IMR-90 (cell line): ENCODE results near the gene CPA4. TPM values are rescaled to one million over a fixed set of nuclear protein-coding genes. Genes with fewer than 3 reads are reported as not detected.

Source experiments
- ATAC-seq: fragments of 200-7000 bp; cut with Tn5 transposase; 2 replicates; pipeline ENCODE4 v1.9.1; 2020; ENCODE audit warnings: low read depth, mild to moderate bottlenecking, moderate library complexity
- BruUV-seq: library from RNA; stranded (reverse); fragments of 400-500 nt; replicated peaks from 2 replicates; lab custom pipeline; 2021; lab: Mats Ljungman, UMichigan
- CTCF ChIA-PET: fragments of 300-600 bp; formaldehyde crosslinking; extraction: SDS; loops from one replicate; lab custom pipeline; 2021; ENCODE audit warnings: antibody characterized with exemption; lab: Yijun Ruan, JAX
- POLR2A ChIA-PET: fragments of 300-600 bp; sonication (Branson Sonifier 250); formaldehyde crosslinking; loops from one replicate; lab custom pipeline; 2022; ENCODE audit warnings: antibody characterized with exemption; ENCODE audit not compliant: unreplicated experiment; lab: Charles Lee
- DNase-seq: peaks from one replicate; pipeline ENCODE4 v3.0.0; 2013
- H2AFZ ChIP-seq: replicated peaks from 2 replicates; pipeline ENCODE3; 2013; ENCODE audit warnings: low read length, mild to moderate bottlenecking; ENCODE audit not compliant: poor library complexity
- H2AK5ac ChIP-seq: 2 replicates; pipeline ENCODE4 v1.6.1; 2013; ENCODE audit warnings: low read depth, low read length, inconsistent platforms
- H2AK9ac ChIP-seq: replicated peaks from 2 replicates; pipeline ENCODE3; 2013; ENCODE audit warnings: mild to moderate bottlenecking, low read depth, low read length, moderate library complexity; ENCODE audit not compliant: poor library complexity
- H2BK120ac ChIP-seq: 2 replicates; pipeline ENCODE4 v1.6.1; 2013; ENCODE audit warnings: low read depth, low read length, inconsistent platforms
- H2BK15ac ChIP-seq: 3 replicates; pipeline ENCODE4 v1.6.1; 2013; ENCODE audit warnings: low read depth, low read length, inconsistent platforms
- H2BK20ac ChIP-seq: 2 replicates; pipeline ENCODE4 v1.6.1; 2013; ENCODE audit warnings: low read depth, mild to moderate bottlenecking, inconsistent platforms, low read length, moderate library complexity
- H2BK5ac ChIP-seq: 2 replicates; pipeline ENCODE4 v1.6.1; 2013; ENCODE audit warnings: mild to moderate bottlenecking, low read depth, low read length, inconsistent platforms; ENCODE audit not compliant: poor library complexity, severe bottlenecking
- H3K14ac ChIP-seq: replicated peaks from 2 replicates; pipeline ENCODE4 v1.6.1; 2013; ENCODE audit warnings: low read depth, low read length, inconsistent platforms
- H3K18ac ChIP-seq: 2 replicates; pipeline ENCODE4 v1.6.1; 2013; ENCODE audit warnings: low read depth, low read length, control low read depth
- H3K23ac ChIP-seq: 2 replicates; pipeline ENCODE4 v1.6.1; 2013; ENCODE audit warnings: low read depth, low read length, inconsistent platforms
- H3K27ac ChIP-seq: 2 replicates; pipeline ENCODE4 v1.5.1; 2013; ENCODE audit warnings: mild to moderate bottlenecking, control low read depth, low read length; ENCODE audit not compliant: insufficient read depth
- H3K27me3 ChIP-seq: 2 replicates; pipeline ENCODE4 v1.6.1; 2013; ENCODE audit warnings: low read length; ENCODE audit not compliant: control insufficient read depth, insufficient read depth
- H3K36me3 ChIP-seq: 2 replicates; pipeline ENCODE4 v1.6.1; 2013; ENCODE audit warnings: low read length, mixed read lengths; ENCODE audit not compliant: control insufficient read depth, insufficient read depth
- H3K4ac ChIP-seq: 2 replicates; pipeline ENCODE4 v1.6.1; 2013; ENCODE audit warnings: low read depth, low read length, inconsistent platforms
- H3K4me1 ChIP-seq: 2 replicates; pipeline ENCODE4 v1.6.1; 2013; ENCODE audit warnings: low read length, mixed read lengths; ENCODE audit not compliant: control insufficient read depth, insufficient read depth
- H3K4me2 ChIP-seq: 2 replicates; pipeline ENCODE4 v1.6.1; 2013; ENCODE audit warnings: low read depth, mild to moderate bottlenecking, control low read depth, low read length, moderate library complexity
- H3K4me3 ChIP-seq: 2 replicates; pipeline ENCODE4 v1.5.1; 2013; ENCODE audit warnings: low read depth, mild to moderate bottlenecking, control low read depth, low read length, moderate library complexity; ENCODE audit not compliant: insufficient read depth
- H3K56ac ChIP-seq: 2 replicates; pipeline ENCODE4 v1.6.1; 2013; ENCODE audit warnings: low read length, inconsistent platforms; ENCODE audit not compliant: insufficient read depth; ENCODE audit errors: extremely low read depth
- H3K79me1 ChIP-seq, 2 experiments: 2 replicates each; pipeline ENCODE4 v1.6.1; 2013; ENCODE audit warnings: low read length in 2 of 2, inconsistent platforms in 1 of 2, low read depth in 1 of 2
- H3K9ac ChIP-seq: 2 replicates; pipeline ENCODE4 v1.6.1; 2013; ENCODE audit warnings: low read depth, low read length, control low read depth
- H3K9me1 ChIP-seq: 2 replicates; pipeline ENCODE4 v1.6.1; 2013; ENCODE audit warnings: low read length, inconsistent platforms; ENCODE audit not compliant: insufficient read depth
- H3K9me3 ChIP-seq: 2 replicates; pipeline ENCODE4 v1.6.1; 2013; ENCODE audit warnings: low read length; ENCODE audit not compliant: control insufficient read depth, insufficient read depth
- H4K20me1 ChIP-seq: 2 replicates; pipeline ENCODE4 v1.6.1; 2013; ENCODE audit warnings: low read length, inconsistent platforms; ENCODE audit not compliant: insufficient read depth
- H4K5ac ChIP-seq: 2 replicates; pipeline ENCODE4 v1.6.1; 2013; ENCODE audit warnings: mild to moderate bottlenecking, low read depth, low read length, control low read depth
- H4K8ac ChIP-seq, 2 experiments: 2 replicates each; pipeline ENCODE4 v1.6.1; 2013; ENCODE audit warnings: low read depth in 2 of 2, low read length in 2 of 2, control low read depth in 1 of 2, inconsistent platforms in 1 of 2
- H4K91ac ChIP-seq: 2 replicates; pipeline ENCODE4 v1.6.1; 2013; ENCODE audit warnings: low read depth, low read length, inconsistent platforms; ENCODE audit not compliant: insufficient read depth
- FOS ChIP-seq: fragments of 150-350 bp; IDR thresholded peaks from 2 replicates; pipeline ENCODE4 v1.6.1; 2016; ENCODE audit warnings: low read depth, low read length
- MXI1 ChIP-seq: IDR thresholded peaks from 2 replicates; pipeline ENCODE4 v1.6.1; 2012; ENCODE audit warnings: low read depth, mild to moderate bottlenecking, low read length, moderate library complexity, borderline replicate concordance
- RFX5 ChIP-seq: IDR thresholded peaks from 2 replicates; pipeline ENCODE4 v1.8.0; 2012; ENCODE audit warnings: low read depth, mild to moderate bottlenecking, low read length, moderate library complexity
- WGBS, 2 experiments: methylation state at CpG; one replicate each; pipeline versions ENCODE4 v1.1.5 to v1.1.7; 2013; ENCODE audit warnings: missing lambda C conversion rate in 2 of 2; ENCODE audit not compliant: insufficient read length in 1 of 2; ENCODE audit errors: extremely low coverage in 2 of 2; 5-methylcytosine and 5-hydroxymethylcytosine counted together
- dilution Hi-C: fragments of 300-500 bp; cut with HindIII; formaldehyde crosslinking; loops from one replicate; pipeline ENCODE4 v1.14.3; 2018; ENCODE audit warnings: low sequenced_read_pairs; ENCODE audit not compliant: unreplicated experiment
- in situ Hi-C: fragments of 300-500 bp; cut with MboI; formaldehyde crosslinking; loops from 3 replicates; pipeline ENCODE4 v1.14.3; 2019; ENCODE audit warnings: low sequenced_read_pairs, inconsistent platforms, mixed read lengths
- intact Hi-C: fragments of 100-400 bp; cut with micrococcal nuclease; formaldehyde crosslinking; loops from 2 replicates; pipeline ENCODE4 v1.10.0; 2022
- polyA plus RNA-seq, 3 experiments: library from polyadenylated mRNA; depleted of rRNA; stranded (reverse); fragments of >200 nt; gene quantifications; 2 replicates each; pipeline ENCODE4 v1.2.3, GENCODE V29; 2012; ENCODE audit warnings: low replicate concordance in 1 of 3
- total RNA-seq: library from RNA; depleted of rRNA; stranded (reverse); fragments of >200 nt; gene quantifications from 2 replicates; pipeline ENCODE4 v1.2.3, GENCODE V29; 2012

Gene CPA4
- total and polyA plus RNA-seq, 2 of the 4 experiments (the other 2 are of a cell fraction) = 316 to 365 TPM

DNA sequence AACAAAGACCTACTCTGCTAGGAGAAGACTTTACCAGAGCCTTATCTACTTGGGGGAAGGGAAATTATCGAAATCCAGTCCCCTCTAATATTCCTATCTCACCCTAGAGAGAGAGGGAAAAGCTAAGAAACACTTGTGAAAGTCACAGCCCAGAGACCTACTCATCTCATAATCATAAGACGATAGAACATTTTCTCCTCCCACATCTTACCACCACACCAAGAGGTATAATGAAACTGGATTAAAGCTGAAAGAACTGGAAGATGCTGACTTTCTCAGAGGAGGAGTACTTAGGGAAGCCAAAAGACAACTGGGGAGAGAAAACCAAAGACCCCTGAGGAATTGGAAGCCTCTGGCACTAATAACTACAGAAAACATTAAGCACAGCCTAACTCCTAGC lies 40.9 kb downstream of the CPA4 start:
- intact Hi-C loops (no loop called here), in situ Hi-C loops (no loop called here), dilution Hi-C loops (no loop called here)
- Histone ChIP-seq H3K9me3 (no peaks in the 10 kb centered on the region), H3K4me2 (no peak overlapping the region), H2AK5ac (no peak overlapping the region), H2AFZ (no peak overlapping the region), H3K56ac (no peak overlapping the region), H2AK9ac (no peak overlapping the region), H3K14ac (no peak overlapping the region), H3K4me3 (no peak overlapping the region), H3K79me1 (no peaks in the 10 kb centered on the region), H4K20me1 (no peaks in the 10 kb centered on the region), H3K27ac (no peak overlapping the region), H3K18ac (no peak overlapping the region), H3K9ac (no peak overlapping the region), H3K9me1 (peaks cover 4% of the 10 kb centered on the region; the same call in 1 of the 2 replicates), H4K5ac (no peak overlapping the region), H2BK20ac (no peak overlapping the region), H2BK5ac (no peak overlapping the region), H3K36me3 (no peaks in the 10 kb centered on the region), H4K91ac (no peak overlapping the region), H3K27me3 (no peaks in the 10 kb centered on the region), H3K4ac (no peak overlapping the region), H4K8ac (no peak overlapping the region), H3K4me1 (no peaks in the 10 kb centered on the region), H3K23ac (no peak overlapping the region), H2BK15ac (no peak overlapping the region), H2BK120ac (no peak overlapping the region)
- no peak for TF ChIP-seq FOS
- no peak for TF ChIP-seq MXI1
- no peak for TF ChIP-seq RFX5
- ChIA-PET POLR2A (no interaction called here), CTCF (no interaction called here)
- DNase-seq (no peak), ATAC-seq (no peak)
- WGBS, 2 experiments = no CpG with 5 or more reads among the region's 2 CpGs
- no TSS peak for BruUV-seq
